Activated naive CD4-positive, alpha-beta T cell treated with anti-CD3 and anti-CD28 coated beads for 36 hours (primary cell): ENCODE results near the gene PCDHB8. TPM values are rescaled to one million over a fixed set of nuclear protein-coding genes. Genes with fewer than 3 reads are reported as not detected.
"Not testable (repeated sequence)": the region's sequence is repeated elsewhere in the genome, so short reads cannot be mapped to it uniquely, and the experiment has no call there.

Experiments used
- CTCF ChIA-PET: fragments of 350-600 bp; sonication (Branson Sonifier 250); formaldehyde crosslinking; loops from one replicate; lab custom pipeline; 2021; ENCODE audit warnings: antibody characterized with exemption; lab: Charles Lee
- DNase-seq: peaks from one replicate; pipeline ENCODE4 v3.0.0-alpha.2; 2020
- H3K27ac Mint-ChIP-seq: one replicate; pipeline ENCODE4 v1.8.0; 2021; ENCODE audit warnings: mild to moderate bottlenecking, mixed read lengths
- H3K27me3 Mint-ChIP-seq: one replicate; pipeline ENCODE4 v1.8.0; 2021; ENCODE audit warnings: low read depth, mixed read lengths
- H3K36me3 Mint-ChIP-seq: one replicate; pipeline ENCODE4 v1.8.0; 2021; ENCODE audit warnings: low read depth, mixed read lengths
- H3K4me1 Mint-ChIP-seq: one replicate; pipeline ENCODE4 v1.8.0; 2021; ENCODE audit warnings: low read depth, mixed read lengths
- H3K4me3 Mint-ChIP-seq: one replicate; pipeline ENCODE4 v1.8.0; 2021; ENCODE audit warnings: mild to moderate bottlenecking, moderate library complexity, mixed read lengths
- H3K9me3 Mint-ChIP-seq: one replicate; pipeline ENCODE4 v1.8.0; 2021; ENCODE audit warnings: mixed read lengths
- intact Hi-C: fragments of 100-400 bp; cut with micrococcal nuclease; formaldehyde crosslinking; loops from one replicate; pipeline ENCODE4 v1.15.1; 2023
- total RNA-seq, 2 experiments: library from RNA; stranded (reverse); gene quantifications; one replicate each; pipeline ENCODE4 v1.2.3, GENCODE V29; 2021

The PCDHB8 gene
- total RNA-seq, 2 experiments from 2014 or later: not detected

- peaks cover 19% of the 10 kb centered on the region for H3K9me3 Mint-ChIP-seq
- H3K27ac Mint-ChIP-seq, intact Hi-C loops, H3K4me1 Mint-ChIP-seq, DNase-seq, H3K4me3 Mint-ChIP-seq, CTCF ChIA-PET: not testable (repeated sequence)
- H3K36me3 Mint-ChIP-seq: peaks cover 10% of the 10 kb centered on the region
- peaks cover 38% of the 10 kb centered on the region for H3K27me3 Mint-ChIP-seq
These were observed 19.7 kb upstream of the PCDHB8 start for GRCh38 chr5:141157901-141158300.

DNA sequence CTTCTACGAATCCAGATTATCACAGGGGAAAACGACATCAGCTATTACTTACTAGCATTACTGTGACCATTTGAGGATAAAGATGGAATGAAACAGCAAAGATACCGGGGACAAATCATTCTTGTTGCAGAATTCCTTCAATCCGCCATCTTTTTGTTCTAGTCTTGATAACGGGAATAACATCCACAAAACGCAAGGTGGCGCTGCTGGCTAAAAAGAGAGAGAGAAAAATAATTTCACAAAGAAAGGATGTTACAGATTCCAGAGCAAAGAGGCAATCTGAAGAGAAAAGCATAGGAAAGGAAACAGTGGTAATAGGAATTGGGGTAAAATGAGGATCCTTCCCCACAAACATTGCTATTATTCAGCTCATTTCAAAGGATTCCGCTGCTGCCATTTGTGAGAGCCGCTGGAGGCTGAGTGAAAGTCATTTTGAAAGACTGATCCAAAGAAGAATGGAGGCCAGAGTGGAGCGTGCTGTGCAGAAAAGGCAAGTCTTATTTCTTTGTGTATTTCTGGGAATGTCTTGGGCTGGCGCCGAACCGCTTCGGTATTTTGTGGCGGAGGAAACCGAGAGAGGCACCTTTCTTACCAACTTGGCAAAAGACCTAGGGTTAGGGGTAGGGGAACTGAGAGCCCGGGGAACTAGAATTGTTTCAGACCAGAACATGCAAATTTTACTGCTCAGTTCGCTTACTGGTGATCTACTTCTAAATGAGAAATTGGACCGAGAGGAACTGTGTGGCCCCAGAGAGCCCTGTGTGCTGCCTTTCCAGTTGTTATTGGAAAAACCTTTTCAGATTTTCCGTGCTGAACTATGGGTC lies 5.0 kb upstream of the PCDHB8 start, which contains the start of gene PCDHB7:
PCDHB7 (plus strand) TSS at position 264 of the 824 bp plus-strand sequence; CDS start at position 456, 192 bp downstream.
- H3K9me3 Mint-ChIP-seq: peaks cover 10% of the 10 kb centered on the region
- CTCF ChIA-PET: interaction anchor here (0.7 to 1.4 kb wide), 2 partner anchors 248 to 1065 kb away, joined by 3 read pairs; partner anchors contain the start of gene PCDHGA11
- peak; percentile 58 for DNase-seq
- intact Hi-C loops: loop anchor here (5.0 kb wide), 1 partner anchor 90 kb away; no protein-coding TSS in a partner anchor
- no peaks in the 10 kb centered on the region for H3K4me1 Mint-ChIP-seq
- H3K36me3 Mint-ChIP-seq: peaks cover 5% of the 10 kb centered on the region
- no peak within 1 kb of the TSS for H3K27ac Mint-ChIP-seq
- H3K27me3 Mint-ChIP-seq: peaks cover 41% of the 10 kb centered on the region
- no peak within 1 kb of the TSS for H3K4me3 Mint-ChIP-seq

- CTCF ChIA-PET, H3K4me1 Mint-ChIP-seq, H3K27ac Mint-ChIP-seq, H3K9me3 Mint-ChIP-seq, DNase-seq, H3K4me3 Mint-ChIP-seq, H3K36me3 Mint-ChIP-seq: not testable (repeated sequence)
- intact Hi-C loops: loop anchor here (5.0 kb wide), 1 partner anchor 92 kb away; no protein-coding TSS in a partner anchor
- H3K27me3 Mint-ChIP-seq: peaks cover 29% of the 10 kb centered on the region
These were observed 3.1 kb upstream of the PCDHB8 start for GRCh38 chr5:141174291-141175104.

GRCh38 chr5:141175933-141176332 lies 1.7 kb upstream of the PCDHB8 start:
- Mint-ChIP-seq H3K4me1 (no peaks in the 10 kb centered on the region), H3K4me3 (no peak overlapping the region), H3K27me3 (peaks cover 28% of the 10 kb centered on the region), H3K36me3 (peaks cover 7% of the 10 kb centered on the region), H3K27ac (no peak overlapping the region), H3K9me3 (peaks cover 9% of the 10 kb centered on the region)
- CTCF ChIA-PET: no interaction called here
- no peak for DNase-seq
- intact Hi-C loops: no loop called here

DNA sequence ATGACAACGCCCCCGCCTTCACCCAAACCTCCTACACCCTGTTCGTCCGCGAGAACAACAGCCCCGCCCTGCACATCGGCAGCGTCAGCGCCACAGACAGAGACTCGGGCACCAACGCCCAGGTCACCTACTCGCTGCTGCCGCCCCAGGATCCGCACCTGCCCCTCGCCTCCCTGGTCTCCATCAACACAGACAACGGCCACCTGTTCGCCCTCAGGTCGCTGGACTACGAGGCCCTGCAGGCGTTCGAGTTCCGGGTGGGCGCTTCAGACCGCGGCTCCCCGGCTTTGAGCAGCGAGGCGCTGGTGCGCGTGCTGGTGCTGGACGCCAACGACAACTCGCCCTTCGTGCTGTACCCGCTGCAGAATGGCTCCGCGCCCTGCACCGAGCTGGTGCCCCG lies 1.8 kb downstream of the PCDHB8 start:
- H3K4me3 Mint-ChIP-seq, CTCF ChIA-PET, H3K9me3 Mint-ChIP-seq, intact Hi-C loops, DNase-seq, H3K4me1 Mint-ChIP-seq, H3K27ac Mint-ChIP-seq: not testable (repeated sequence)
- Mint-ChIP-seq H3K27me3 (peaks cover 29% of the 10 kb centered on the region), H3K36me3 (peaks cover 13% of the 10 kb centered on the region)

GRCh38 chr5:141179876-141180275 lies 2.3 kb downstream of the PCDHB8 start:
- H3K27me3 Mint-ChIP-seq: peaks cover 30% of the 10 kb centered on the region
- CTCF ChIA-PET, H3K4me3 Mint-ChIP-seq, DNase-seq, H3K4me1 Mint-ChIP-seq, H3K27ac Mint-ChIP-seq: not testable (repeated sequence)
- intact Hi-C loops: loop anchor here (10.0 kb wide), 1 partner anchor 375 kb away; no protein-coding TSS in a partner anchor
- H3K36me3 Mint-ChIP-seq: peaks cover 11% of the 10 kb centered on the region
- H3K9me3 Mint-ChIP-seq: peaks cover 10% of the 10 kb centered on the region

DNA sequence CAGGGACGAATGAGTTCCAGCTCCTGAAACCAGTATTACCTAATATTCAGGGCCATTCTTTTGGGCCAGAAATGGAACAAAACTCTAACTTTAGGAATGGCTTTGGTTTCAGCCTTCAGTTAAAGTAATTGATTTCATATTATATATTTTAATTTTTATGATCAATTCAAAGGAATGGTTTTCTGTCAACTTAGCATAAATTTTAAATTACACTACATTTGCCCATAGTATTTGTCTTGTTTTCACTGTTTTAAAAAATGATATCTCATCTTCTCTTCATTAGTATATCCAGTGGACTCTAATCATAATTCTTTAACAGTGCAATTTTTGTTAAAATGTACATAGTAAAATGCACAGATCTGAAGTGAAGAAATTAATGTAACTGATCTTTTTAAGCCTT lies 2.7 kb downstream of the PCDHB8 start:
- H3K9me3 Mint-ChIP-seq: peaks cover 8% of the 10 kb centered on the region
- CTCF ChIA-PET: no interaction called here
- H3K36me3 Mint-ChIP-seq: peaks cover 8% of the 10 kb centered on the region
- intact Hi-C loops: loop anchor here (10.0 kb wide), 1 partner anchor 374 kb away; no protein-coding TSS in a partner anchor
- no peak overlapping the region for H3K27ac Mint-ChIP-seq
- no peak overlapping the region for H3K4me3 Mint-ChIP-seq
- peaks cover 27% of the 10 kb centered on the region for H3K27me3 Mint-ChIP-seq
- no peak for DNase-seq
- H3K4me1 Mint-ChIP-seq: no peaks in the 10 kb centered on the region

DNA sequence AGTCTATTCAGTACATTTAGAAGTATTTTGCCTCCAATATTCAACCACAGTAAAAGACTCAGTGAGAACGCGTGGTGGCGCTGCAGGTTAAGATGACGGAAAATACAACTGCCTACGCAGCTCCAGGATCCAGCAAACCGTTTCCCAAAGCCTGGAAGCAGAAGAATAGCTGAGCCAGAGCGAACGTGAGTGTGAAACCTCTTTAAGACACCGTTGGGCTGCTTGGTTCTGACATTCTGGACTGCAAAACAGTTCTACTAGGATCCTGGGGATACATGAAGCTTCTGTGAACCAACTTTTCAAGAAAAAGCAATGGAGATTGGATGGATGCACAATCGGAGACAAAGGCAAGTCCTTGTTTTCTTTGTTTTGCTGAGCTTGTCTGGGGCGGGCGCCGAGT lies 4.7 kb downstream of the PCDHB8 start, which contains the start of gene PCDHB16:
PCDHB16 (plus strand) TSS at position 140 of the 400 bp plus-strand sequence; CDS start at position 313, 173 bp downstream.
- peaks cover 8% of the 10 kb centered on the region for H3K36me3 Mint-ChIP-seq
- peak; percentile 23 for DNase-seq
- intact Hi-C loops: loop anchor here (10.0 kb wide), 1 partner anchor 373 kb away; no protein-coding TSS in a partner anchor
- no peak within 1 kb of the TSS for H3K4me3 Mint-ChIP-seq
- peaks cover 8% of the 10 kb centered on the region for H3K9me3 Mint-ChIP-seq
- H3K27me3 Mint-ChIP-seq: peaks cover 31% of the 10 kb centered on the region
- H3K4me1 Mint-ChIP-seq: peaks cover 2% of the 10 kb centered on the region
- no peak within 1 kb of the TSS for H3K27ac Mint-ChIP-seq
- CTCF ChIA-PET: interaction anchor here (0.6 to 1.1 kb wide), 3 partner anchors 15 to 382 kb away, joined by 3 read pairs; partner anchors contain the start of gene PCDHGA12

- intact Hi-C loops: loop anchor here (10.0 kb wide), 1 partner anchor 371 kb away; no protein-coding TSS in a partner anchor
- CTCF ChIA-PET: not testable (repeated sequence)
These were observed 6.7 kb downstream of the PCDHB8 start for GRCh38 chr5:141184117-141184855.

GRCh38 chr5:141186897-141187512 lies 9.4 kb downstream of the PCDHB8 start, which contains the start of gene PCDHB9:
Gene PCDHB9 (plus strand): TSS chr5:141187161. CDS start chr5:141187319, 158 bp downstream.
- H3K4me3 Mint-ChIP-seq: no peak within 1 kb of the TSS
- H3K9me3 Mint-ChIP-seq: peaks cover 16% of the 10 kb centered on the region
- H3K36me3 Mint-ChIP-seq: peaks cover 14% of the 10 kb centered on the region
- DNase-seq: peak; percentile 60
- CTCF ChIA-PET: interaction anchor here (0.7 to 2.2 kb wide), 5 partner anchors 9 to 828 kb away, joined by 3 to 12 read pairs (median 5); partner anchors contain the start of gene PCDHB8
- no peak within 1 kb of the TSS for H3K27ac Mint-ChIP-seq
- intact Hi-C loops: loop anchor here (10.0 kb wide), 1 partner anchor 368 kb away; no protein-coding TSS in a partner anchor
- H3K4me1 Mint-ChIP-seq: peaks cover 2% of the 10 kb centered on the region
- H3K27me3 Mint-ChIP-seq: peaks cover 38% of the 10 kb centered on the region

More at GRCh38 chr5:141184117-141184855, 6.7 kb downstream of the PCDHB8 start:
- Mint-ChIP-seq H3K36me3 (peaks cover 13% of the 10 kb centered on the region), H3K9me3 (peaks cover 14% of the 10 kb centered on the region), H3K27me3 (peaks cover 39% of the 10 kb centered on the region)
- not testable (repeated sequence) for H3K27ac Mint-ChIP-seq, H3K4me1 Mint-ChIP-seq, DNase-seq, H3K4me3 Mint-ChIP-seq

GRCh38 chr5:141188682-141189081 lies 11.1 kb downstream of the PCDHB8 start:
- CTCF ChIA-PET: not testable (repeated sequence)
- H3K27me3 Mint-ChIP-seq: peaks cover 34% of the 10 kb centered on the region

More at GRCh38 chr5:141188682-141189081, 11.1 kb downstream of the PCDHB8 start:
- peaks cover 16% of the 10 kb centered on the region for H3K9me3 Mint-ChIP-seq
- peaks cover 14% of the 10 kb centered on the region for H3K36me3 Mint-ChIP-seq
- intact Hi-C loops: loop anchor here (10.0 kb wide), 1 partner anchor 366 kb away; no protein-coding TSS in a partner anchor
- DNase-seq, H3K27ac Mint-ChIP-seq, H3K4me1 Mint-ChIP-seq, H3K4me3 Mint-ChIP-seq: not testable (repeated sequence)
